Measurements from ENCODE around the gene ABLIM1.

Gene ABLIM1

DNA sequence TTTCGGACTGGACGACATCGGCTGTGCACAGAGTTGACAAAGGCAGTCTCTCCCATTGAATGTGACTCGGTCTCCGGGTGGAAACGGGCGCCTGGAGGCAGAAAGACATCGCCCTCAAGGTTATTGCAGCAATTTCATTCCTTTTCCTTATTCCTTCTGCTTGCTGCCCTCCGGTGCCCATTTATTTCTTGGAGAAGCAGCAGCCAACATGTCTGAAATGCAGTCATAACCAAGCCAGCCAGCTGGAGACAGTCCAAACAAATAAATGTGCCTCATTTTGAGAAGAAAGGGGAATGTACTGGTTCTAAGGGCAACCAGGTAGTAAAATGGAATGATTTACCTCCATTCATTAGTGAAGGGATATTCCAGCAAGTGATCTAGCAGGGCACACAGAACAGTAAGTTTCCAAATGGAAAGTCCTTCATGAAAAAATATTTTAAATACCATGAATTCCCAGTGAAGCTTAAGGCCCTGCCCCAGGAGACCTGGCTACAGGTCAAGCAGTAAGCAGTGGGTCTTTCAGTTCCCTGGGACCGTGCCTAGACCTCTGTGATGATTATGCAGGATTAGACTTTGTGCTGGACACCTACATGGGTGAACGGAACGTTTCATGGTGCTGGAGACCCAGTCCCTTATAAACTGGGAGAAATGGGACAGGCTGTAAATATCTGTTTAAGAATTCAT lies 86.6 kb downstream of the ABLIM1 start:
- Mint-ChIP-seq H3K36me3 (no peaks in the 10 kb centered on the region), H3K27ac (no peak overlapping the region), H3K9me3 (no peaks in the 10 kb centered on the region), H3K27me3 (no peaks in the 10 kb centered on the region), H3K4me3 (no peak overlapping the region), H3K4me1 (no peaks in the 10 kb centered on the region)
- no peak for ATAC-seq

GRCh38 chr10:114566064-114566463 lies 92.0 kb downstream of the ABLIM1 start:
- Mint-ChIP-seq H3K9me3 (no peaks in the 10 kb centered on the region), H3K4me1 (no peaks in the 10 kb centered on the region), H3K27ac (no peak overlapping the region), H3K36me3 (no peaks in the 10 kb centered on the region), H3K4me3 (no peak overlapping the region), H3K27me3 (no peaks in the 10 kb centered on the region)
- no peak for ATAC-seq

DNA sequence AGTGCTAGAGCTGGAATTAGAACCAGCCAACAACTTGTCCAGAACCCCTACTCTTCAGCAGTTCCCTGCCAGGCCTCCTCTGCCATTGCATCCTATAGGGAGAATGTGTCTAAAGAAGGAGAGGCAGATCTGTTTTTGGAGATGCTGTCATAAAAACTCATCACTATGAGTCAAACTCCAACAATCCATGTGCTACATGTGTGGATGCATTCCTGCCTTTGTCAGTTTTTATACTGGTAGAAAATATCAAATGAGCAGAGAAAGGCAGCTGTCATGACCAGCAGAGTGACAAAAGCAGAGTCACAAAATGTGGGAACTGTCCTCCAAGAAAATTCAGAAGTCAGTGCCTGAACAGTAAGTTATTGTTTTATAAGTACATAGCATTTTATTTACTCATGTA lies 93.0 kb downstream of the ABLIM1 start:
- no peak overlapping the region for H3K4me3 Mint-ChIP-seq
- H3K36me3 Mint-ChIP-seq: no peaks in the 10 kb centered on the region
- H3K4me1 Mint-ChIP-seq: no peaks in the 10 kb centered on the region
- no peaks in the 10 kb centered on the region for H3K9me3 Mint-ChIP-seq
- H3K27me3 Mint-ChIP-seq: no peaks in the 10 kb centered on the region
- no peak overlapping the region for H3K27ac Mint-ChIP-seq
- ATAC-seq: no peak

GRCh38 chr10:114561008-114561523 lies 97.0 kb downstream of the ABLIM1 start:
- Mint-ChIP-seq H3K4me1 (no peaks in the 10 kb centered on the region), H3K9me3 (peaks cover 5% of the 10 kb centered on the region), H3K27me3 (no peaks in the 10 kb centered on the region), H3K27ac (no peak overlapping the region), H3K4me3 (no peak overlapping the region), H3K36me3 (no peaks in the 10 kb centered on the region)
- ATAC-seq: no peak

DNA sequence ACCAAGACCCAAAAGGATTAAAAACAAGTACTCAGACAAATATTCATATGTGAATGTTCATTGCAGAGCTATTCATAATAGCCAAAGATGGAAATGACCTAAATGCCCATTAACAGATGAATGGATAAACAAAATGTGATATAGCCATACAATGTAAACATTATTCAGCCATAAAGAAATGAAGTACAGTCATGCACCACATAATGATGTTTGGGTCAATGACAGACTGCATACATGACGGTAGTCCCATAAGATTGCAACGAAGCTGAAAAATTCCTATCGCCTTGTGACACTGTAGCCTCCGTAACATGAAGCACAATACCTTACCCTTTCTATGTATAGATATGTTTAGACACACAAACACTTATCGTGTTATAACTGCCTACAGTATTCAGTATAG lies 97.9 kb downstream of the ABLIM1 start:
- ATAC-seq: no peak
- H3K27me3 Mint-ChIP-seq: no peaks in the 10 kb centered on the region
- no peaks in the 10 kb centered on the region for H3K4me1 Mint-ChIP-seq
- H3K9me3 Mint-ChIP-seq: peaks cover 5% of the 10 kb centered on the region
- no peak overlapping the region for H3K27ac Mint-ChIP-seq
- no peak overlapping the region for H3K4me3 Mint-ChIP-seq
- no peaks in the 10 kb centered on the region for H3K36me3 Mint-ChIP-seq

GRCh38 chr10:114559636-114560035 lies 98.4 kb downstream of the ABLIM1 start:
- no peak overlapping the region for H3K27ac Mint-ChIP-seq
- H3K36me3 Mint-ChIP-seq: no peaks in the 10 kb centered on the region
- no peaks in the 10 kb centered on the region for H3K4me1 Mint-ChIP-seq
- H3K9me3 Mint-ChIP-seq: peaks cover 5% of the 10 kb centered on the region
- no peak overlapping the region for H3K4me3 Mint-ChIP-seq
- no peak for ATAC-seq
- no peaks in the 10 kb centered on the region for H3K27me3 Mint-ChIP-seq

- ATAC-seq: no peak
- Mint-ChIP-seq H3K27me3 (no peaks in the 10 kb centered on the region), H3K9me3 (peaks cover 5% of the 10 kb centered on the region), H3K36me3 (no peaks in the 10 kb centered on the region), H3K4me3 (no peak overlapping the region), H3K4me1 (no peaks in the 10 kb centered on the region), H3K27ac (no peak overlapping the region)
Measured at GRCh38 chr10:114557854-114558253, 100.2 kb downstream of the ABLIM1 start.

- Mint-ChIP-seq H3K4me1 (no peaks in the 10 kb centered on the region), H3K36me3 (no peaks in the 10 kb centered on the region), H3K27ac (no peak overlapping the region), H3K9me3 (peaks cover 5% of the 10 kb centered on the region), H3K27me3 (no peaks in the 10 kb centered on the region), H3K4me3 (no peak overlapping the region)
- ATAC-seq: no peak
Measured at GRCh38 chr10:114556236-114557122, 101.6 kb downstream of the ABLIM1 start.

- Mint-ChIP-seq H3K36me3 (no peaks in the 10 kb centered on the region), H3K9me3 (no peaks in the 10 kb centered on the region), H3K27me3 (no peaks in the 10 kb centered on the region), H3K27ac (peak overlapping the region; percentile 24), H3K4me1 (peaks cover 8% of the 10 kb centered on the region), H3K4me3 (no peak overlapping the region)
- ATAC-seq: no peak
Measured at GRCh38 chr10:114553436-114553835, 104.6 kb downstream of the ABLIM1 start.

DNA sequence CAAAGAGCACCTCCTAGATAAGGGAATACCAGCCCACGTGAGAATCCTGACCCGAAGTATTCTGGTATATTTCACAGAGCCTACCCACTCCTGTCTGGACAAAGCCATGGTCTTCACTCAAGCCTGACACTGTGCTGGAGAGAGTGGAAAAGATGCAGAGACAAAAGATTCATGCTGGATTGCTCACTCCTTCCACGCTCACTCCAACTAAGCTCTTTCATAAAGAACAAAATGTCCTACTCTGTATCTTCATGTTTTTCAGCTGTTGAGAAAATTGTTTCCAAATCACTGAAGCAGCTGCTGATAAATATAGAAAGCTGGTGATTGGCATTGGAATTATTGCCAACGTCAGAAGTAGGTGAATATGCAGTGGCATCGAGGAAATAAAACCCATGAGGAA lies 106.0 kb downstream of the ABLIM1 start:
- Mint-ChIP-seq H3K36me3 (no peaks in the 10 kb centered on the region), H3K27me3 (no peaks in the 10 kb centered on the region), H3K9me3 (no peaks in the 10 kb centered on the region), H3K4me1 (peaks cover 8% of the 10 kb centered on the region), H3K27ac (no peak overlapping the region), H3K4me3 (no peak overlapping the region)
- no peak for ATAC-seq

DNA sequence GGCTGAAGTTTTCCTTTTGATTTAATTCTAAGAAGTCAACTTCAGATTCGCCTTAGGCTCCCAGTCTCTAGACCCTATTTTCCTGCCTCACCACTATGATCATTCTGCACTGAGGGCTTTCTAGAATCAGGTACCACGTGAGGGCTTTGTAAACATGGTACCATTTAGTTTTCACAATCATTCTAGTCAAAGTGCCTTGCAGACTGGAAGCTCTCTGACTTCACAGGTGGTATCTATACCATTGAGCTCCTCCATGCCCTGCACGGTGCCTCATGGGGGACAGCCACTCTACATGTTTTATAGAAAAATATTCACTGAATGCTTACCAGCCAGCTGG lies 106.5 kb downstream of the ABLIM1 start:
- no peak for ATAC-seq
- H3K4me3 Mint-ChIP-seq: no peak overlapping the region
- H3K36me3 Mint-ChIP-seq: no peaks in the 10 kb centered on the region
- peaks cover 8% of the 10 kb centered on the region for H3K4me1 Mint-ChIP-seq
- no peaks in the 10 kb centered on the region for H3K27me3 Mint-ChIP-seq
- H3K9me3 Mint-ChIP-seq: no peaks in the 10 kb centered on the region
- no peak overlapping the region for H3K27ac Mint-ChIP-seq

DNA sequence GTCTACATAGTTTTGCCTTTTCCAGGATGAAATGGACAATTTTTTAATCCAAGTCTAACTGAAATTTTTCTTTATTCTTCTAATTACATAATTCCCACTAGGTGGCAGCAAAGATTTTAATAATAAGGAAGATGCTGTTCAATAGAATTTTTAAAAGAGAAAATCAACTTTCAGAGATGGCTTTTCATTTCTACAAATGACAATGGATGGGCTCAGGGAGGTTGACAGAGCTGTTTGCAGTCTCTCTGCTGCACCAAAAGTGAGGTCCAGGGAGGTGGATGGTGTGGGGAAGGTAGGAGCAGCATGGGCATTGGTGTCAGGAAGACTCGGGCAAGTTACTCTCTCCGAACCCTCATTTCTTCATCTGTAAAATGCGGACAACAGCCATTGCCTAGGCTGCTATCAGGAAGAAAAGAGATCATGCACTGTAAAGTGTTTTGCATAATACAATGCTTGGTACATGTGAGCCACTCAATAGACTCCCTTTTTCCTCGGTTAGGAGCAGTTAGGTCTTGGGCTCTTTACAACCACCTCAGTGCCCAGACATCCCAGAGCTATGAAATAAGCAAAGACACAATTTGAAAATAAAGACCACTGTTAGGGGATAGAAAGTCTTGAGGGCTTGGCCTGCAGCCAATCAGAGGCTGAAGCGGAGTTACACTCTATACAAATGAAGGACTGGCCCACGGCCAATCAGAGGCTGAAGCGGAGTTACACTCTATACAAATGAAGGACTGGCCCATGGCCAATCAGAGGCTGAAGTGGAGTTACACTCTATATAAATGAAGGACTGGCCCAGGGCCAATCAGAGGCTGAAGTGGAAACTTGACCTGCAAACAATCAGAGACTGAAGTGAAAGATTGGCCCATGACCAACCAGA lies 107.1 kb downstream of the ABLIM1 start:
- Mint-ChIP-seq H3K27me3 (no peaks in the 10 kb centered on the region), H3K4me3 (no peak overlapping the region), H3K36me3 (no peaks in the 10 kb centered on the region), H3K4me1 (peaks cover 13% of the 10 kb centered on the region), H3K27ac (peak overlapping the region; percentile 8), H3K9me3 (no peaks in the 10 kb centered on the region)
- no peak for ATAC-seq

- Mint-ChIP-seq H3K9me3 (no peaks in the 10 kb centered on the region), H3K27ac (no peak overlapping the region), H3K27me3 (no peaks in the 10 kb centered on the region), H3K36me3 (no peaks in the 10 kb centered on the region), H3K4me1 (peaks cover 36% of the 10 kb centered on the region), H3K4me3 (no peak overlapping the region)
- no peak for ATAC-seq
Measured at GRCh38 chr10:114548662-114549061, 109.4 kb downstream of the ABLIM1 start.

- H3K36me3 Mint-ChIP-seq: no peaks in the 10 kb centered on the region
Measured at GRCh38 chr10:114547514-114547913, 110.6 kb downstream of the ABLIM1 start.

GRCh38 chr10:114547056-114547455 lies 111.0 kb downstream of the ABLIM1 start:
- Mint-ChIP-seq H3K27ac (no peak overlapping the region), H3K4me3 (no peak overlapping the region), H3K27me3 (no peaks in the 10 kb centered on the region), H3K4me1 (peaks cover 51% of the 10 kb centered on the region), H3K9me3 (no peaks in the 10 kb centered on the region), H3K36me3 (no peaks in the 10 kb centered on the region)
- no peak for ATAC-seq

More at GRCh38 chr10:114547514-114547913, 110.6 kb downstream of the ABLIM1 start:
- ATAC-seq: no peak
- H3K27ac Mint-ChIP-seq: peak overlapping the region; percentile 39
- H3K27me3 Mint-ChIP-seq: no peaks in the 10 kb centered on the region
- H3K4me3 Mint-ChIP-seq: peak overlapping the region; percentile 10
- peaks cover 46% of the 10 kb centered on the region for H3K4me1 Mint-ChIP-seq
- H3K9me3 Mint-ChIP-seq: no peaks in the 10 kb centered on the region

Data from stimulated activated memory B cell treated with anti-CD40 and anti-IgM and Interleukin-4, amounts not matched to agents 10 μg/mL and 1 μg/mL and 100 μg/mL, for 72 hours (primary cell).